WTC11 (cell line): ENCODE measurements around the gene PCGF5. TPM values are rescaled to one million over a fixed set of nuclear protein-coding genes. Genes with fewer than 3 reads are reported as not detected.
"Not testable (repeated sequence)": the region's sequence is repeated elsewhere in the genome, so short reads cannot be mapped to it uniquely, and the experiment has no call there.

Experiments used
- ATAC-seq: fragments of 200-7000 bp; cut with Tn5 transposase; 2 replicates; pipeline ENCODE4 v1.10.0; 2021; ENCODE audit warnings: mild to moderate bottlenecking, moderate library complexity
- CTCF ChIA-PET: fragments of 300-600 bp; sonication (Branson Sonifier 250); formaldehyde crosslinking; loops from one replicate; lab custom pipeline; 2021; ENCODE audit warnings: antibody characterized with exemption; lab: Charles Lee
- POLR2A ChIA-PET: fragments of 350-600 bp; sonication (Branson Sonifier 250); formaldehyde crosslinking; loops from one replicate; lab custom pipeline; 2021; ENCODE audit warnings: antibody characterized with exemption; lab: Charles Lee
- DNase-seq: peaks from one replicate; pipeline ENCODE4 v3.0.0; 2021; ENCODE audit warnings: low spot score
- H3K27ac Mint-ChIP-seq: 2 replicates; pipeline ENCODE4 v1.8.0; 2021; ENCODE audit warnings: mixed read lengths
- H3K27me3 Mint-ChIP-seq: 2 replicates; pipeline ENCODE4 v1.8.0; 2021; ENCODE audit warnings: low read depth, mild to moderate bottlenecking, moderate library complexity, mixed read lengths
- H3K36me3 Mint-ChIP-seq: 2 replicates; pipeline ENCODE4 v1.8.0; 2021; ENCODE audit warnings: mixed read lengths
- H3K4me1 Mint-ChIP-seq: 2 replicates; pipeline ENCODE4 v1.8.0; 2022; ENCODE audit warnings: mixed read lengths
- H3K4me3 Mint-ChIP-seq: 2 replicates; pipeline ENCODE4 v1.8.0; 2021; ENCODE audit warnings: mild to moderate bottlenecking, moderate library complexity, mixed read lengths
- H3K9me3 Mint-ChIP-seq: 2 replicates; pipeline ENCODE4 v1.8.0; 2021; ENCODE audit warnings: mixed read lengths
- ATF2 ChIP-seq: sonication (generic); formaldehyde crosslinking; IDR thresholded peaks from 2 replicates; pipeline ENCODE4 v1.8.1; 2022; ENCODE audit warnings: low read depth, missing genetic modification reagents, borderline replicate concordance
- ERG ChIP-seq: fragments of 250-450 bp; sonication (Bioruptor Pico); IDR thresholded peaks from 2 replicates; pipeline ENCODE4 v1.8.0; 2021; ENCODE audit warnings: mild to moderate bottlenecking
- ESRRA ChIP-seq: sonication (generic); formaldehyde crosslinking; IDR thresholded peaks from 2 replicates; pipeline ENCODE4 v1.8.1; 2022; ENCODE audit warnings: mild to moderate bottlenecking, missing genetic modification reagents, borderline replicate concordance
- FOXJ3 ChIP-seq: sonication (generic); formaldehyde crosslinking; IDR thresholded peaks from 2 replicates; pipeline ENCODE4 v1.9.0; 2021; ENCODE audit warnings: missing genetic modification reagents, mild to moderate bottlenecking, borderline replicate concordance
- JUN ChIP-seq: sonication (generic); formaldehyde crosslinking; IDR thresholded peaks from 2 replicates; pipeline ENCODE4 v1.8.0; 2023; ENCODE audit warnings: mild to moderate bottlenecking, missing genetic modification reagents
- MYBL2 ChIP-seq: sonication (generic); formaldehyde crosslinking; IDR thresholded peaks from 2 replicates; pipeline ENCODE4 v1.8.1; 2023; ENCODE audit warnings: mild to moderate bottlenecking, moderate library complexity, missing genetic modification reagents
- NR2C2 ChIP-seq: sonication (generic); formaldehyde crosslinking; IDR thresholded peaks from 2 replicates; pipeline ENCODE4 v1.8.0; 2022; ENCODE audit warnings: mild to moderate bottlenecking, missing genetic modification reagents
- NR3C1 ChIP-seq: sonication (generic); formaldehyde crosslinking; conservative IDR thresholded peaks from 2 replicates; pipeline ENCODE4 v1.8.1; 2023; ENCODE audit warnings: low read depth, mild to moderate bottlenecking, missing genetic modification reagents
- TEAD4 ChIP-seq: sonication (generic); formaldehyde crosslinking; IDR thresholded peaks from 2 replicates; pipeline ENCODE4 v1.8.0; 2022; ENCODE audit warnings: mild to moderate bottlenecking, missing genetic modification reagents
- ZNF219 ChIP-seq: sonication (generic); formaldehyde crosslinking; IDR thresholded peaks from 2 replicates; pipeline ENCODE4 v1.8.0; 2023; ENCODE audit warnings: missing genetic modification reagents, mild to moderate bottlenecking, borderline replicate concordance
- ZNF396 ChIP-seq: fragments of 250-450 bp; sonication (Bioruptor Pico); IDR thresholded peaks from 2 replicates; pipeline ENCODE4 v1.8.0; 2021; ENCODE audit warnings: mild to moderate bottlenecking, moderate library complexity, borderline replicate concordance
- total RNA-seq: library from RNA; stranded (reverse); gene quantifications from 3 replicates; pipeline ENCODE4 v1.2.3, GENCODE V29; 2021
- TF ChIP-seq, protein P1 (sequence below): sonication (generic); formaldehyde crosslinking; IDR thresholded peaks from 2 replicates; pipeline ENCODE4 v1.8.1; 2023; ENCODE audit warnings: mild to moderate bottlenecking, missing genetic modification reagents
- TF ChIP-seq, protein P2 (sequence below): fragments of 250-450 bp; sonication (Bioruptor Pico); IDR thresholded peaks from 2 replicates; pipeline ENCODE4 v1.9.0; 2021; ENCODE audit warnings: mild to moderate bottlenecking, borderline replicate concordance
- TF ChIP-seq, protein P3 (sequence below): fragments of 250-450 bp; sonication (Bioruptor Pico); IDR thresholded peaks from 2 replicates; pipeline ENCODE4 v1.9.0; 2021; ENCODE audit warnings: mild to moderate bottlenecking
- TF ChIP-seq, protein P4 (sequence below): sonication (generic); formaldehyde crosslinking; IDR thresholded peaks from 2 replicates; pipeline ENCODE4 v1.8.1; 2023; ENCODE audit warnings: mild to moderate bottlenecking, missing genetic modification reagents, moderate library complexity
- TF ChIP-seq, protein P5 (sequence below): sonication (generic); formaldehyde crosslinking; IDR thresholded peaks from 2 replicates; pipeline ENCODE4 v1.8.0; 2023; ENCODE audit warnings: mild to moderate bottlenecking, missing genetic modification reagents

The PCGF5 gene
- total RNA-seq, 1 experiment from 2014 or later: 5.2 TPM

GRCh38 chr10:91187156-91187555 lies 33.3 kb upstream of the PCGF5 start (continued):
- TF ChIP-seq MYBL2 (no peak), TEAD4 (CRISPR knock-in tag) (no peak), NR3C1 (CRISPR knock-in tag) (no peak)

- CTCF ChIA-PET, ATAC-seq, H3K4me3 Mint-ChIP-seq: not testable (repeated sequence)
Observed at GRCh38 chr10:91188010-91188409, 32.5 kb upstream of the PCGF5 start.

DNA sequence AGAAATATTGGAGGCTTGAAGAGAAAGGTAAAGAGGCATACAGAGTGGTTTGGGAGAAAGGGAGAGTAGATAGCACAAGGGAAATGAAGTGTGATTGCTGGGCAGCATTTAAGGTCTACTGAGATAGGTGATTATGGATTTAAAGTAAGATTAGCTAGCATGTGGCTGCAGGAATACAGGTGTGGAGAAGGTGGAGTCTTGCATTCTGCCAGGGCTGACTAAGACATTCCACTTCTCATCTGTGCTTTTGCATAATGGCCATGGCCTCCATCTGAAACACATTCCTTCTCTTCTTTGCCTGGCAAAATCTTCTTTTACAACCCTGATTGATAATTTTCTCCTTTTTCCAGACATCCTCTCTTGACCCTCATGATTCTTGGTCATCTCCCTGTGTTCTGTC lies 31.6 kb upstream of the PCGF5 start:
- ChIA-PET CTCF (no interaction called here), POLR2A (no interaction called here)
- Mint-ChIP-seq H3K27me3 (peaks cover 7% of the 10 kb centered on the region), H3K4me3 (no peak overlapping the region), H3K36me3 (no peaks in the 10 kb centered on the region), H3K4me1 (no peaks in the 10 kb centered on the region), H3K27ac (no peak overlapping the region), H3K9me3 (no peaks in the 10 kb centered on the region)
- no peak for DNase-seq
- no peak for ATAC-seq
- TF ChIP-seq, protein P1, sequence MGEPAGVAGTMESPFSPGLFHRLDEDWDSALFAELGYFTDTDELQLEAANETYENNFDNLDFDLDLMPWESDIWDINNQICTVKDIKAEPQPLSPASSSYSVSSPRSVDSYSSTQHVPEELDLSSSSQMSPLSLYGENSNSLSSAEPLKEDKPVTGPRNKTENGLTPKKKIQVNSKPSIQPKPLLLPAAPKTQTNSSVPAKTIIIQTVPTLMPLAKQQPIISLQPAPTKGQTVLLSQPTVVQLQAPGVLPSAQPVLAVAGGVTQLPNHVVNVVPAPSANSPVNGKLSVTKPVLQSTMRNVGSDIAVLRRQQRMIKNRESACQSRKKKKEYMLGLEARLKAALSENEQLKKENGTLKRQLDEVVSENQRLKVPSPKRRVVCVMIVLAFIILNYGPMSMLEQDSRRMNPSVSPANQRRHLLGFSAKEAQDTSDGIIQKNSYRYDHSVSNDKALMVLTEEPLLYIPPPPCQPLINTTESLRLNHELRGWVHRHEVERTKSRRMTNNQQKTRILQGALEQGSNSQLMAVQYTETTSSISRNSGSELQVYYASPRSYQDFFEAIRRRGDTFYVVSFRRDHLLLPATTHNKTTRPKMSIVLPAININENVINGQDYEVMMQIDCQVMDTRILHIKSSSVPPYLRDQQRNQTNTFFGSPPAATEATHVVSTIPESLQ (CRISPR knock-in tag): no peak
- TF ChIP-seq NR2C2 (CRISPR knock-in tag) (no peak), FOXJ3 (CRISPR knock-in tag) (no peak), ZNF219 (CRISPR knock-in tag) (no peak), ESRRA (CRISPR knock-in tag) (no peak), ERG (no peak), JUN (CRISPR knock-in tag) (no peak), MYBL2 (no peak), ZNF396 (CRISPR knock-in tag) (no peak), ATF2 (CRISPR knock-in tag) (no peak)
- TF ChIP-seq, protein P2, sequence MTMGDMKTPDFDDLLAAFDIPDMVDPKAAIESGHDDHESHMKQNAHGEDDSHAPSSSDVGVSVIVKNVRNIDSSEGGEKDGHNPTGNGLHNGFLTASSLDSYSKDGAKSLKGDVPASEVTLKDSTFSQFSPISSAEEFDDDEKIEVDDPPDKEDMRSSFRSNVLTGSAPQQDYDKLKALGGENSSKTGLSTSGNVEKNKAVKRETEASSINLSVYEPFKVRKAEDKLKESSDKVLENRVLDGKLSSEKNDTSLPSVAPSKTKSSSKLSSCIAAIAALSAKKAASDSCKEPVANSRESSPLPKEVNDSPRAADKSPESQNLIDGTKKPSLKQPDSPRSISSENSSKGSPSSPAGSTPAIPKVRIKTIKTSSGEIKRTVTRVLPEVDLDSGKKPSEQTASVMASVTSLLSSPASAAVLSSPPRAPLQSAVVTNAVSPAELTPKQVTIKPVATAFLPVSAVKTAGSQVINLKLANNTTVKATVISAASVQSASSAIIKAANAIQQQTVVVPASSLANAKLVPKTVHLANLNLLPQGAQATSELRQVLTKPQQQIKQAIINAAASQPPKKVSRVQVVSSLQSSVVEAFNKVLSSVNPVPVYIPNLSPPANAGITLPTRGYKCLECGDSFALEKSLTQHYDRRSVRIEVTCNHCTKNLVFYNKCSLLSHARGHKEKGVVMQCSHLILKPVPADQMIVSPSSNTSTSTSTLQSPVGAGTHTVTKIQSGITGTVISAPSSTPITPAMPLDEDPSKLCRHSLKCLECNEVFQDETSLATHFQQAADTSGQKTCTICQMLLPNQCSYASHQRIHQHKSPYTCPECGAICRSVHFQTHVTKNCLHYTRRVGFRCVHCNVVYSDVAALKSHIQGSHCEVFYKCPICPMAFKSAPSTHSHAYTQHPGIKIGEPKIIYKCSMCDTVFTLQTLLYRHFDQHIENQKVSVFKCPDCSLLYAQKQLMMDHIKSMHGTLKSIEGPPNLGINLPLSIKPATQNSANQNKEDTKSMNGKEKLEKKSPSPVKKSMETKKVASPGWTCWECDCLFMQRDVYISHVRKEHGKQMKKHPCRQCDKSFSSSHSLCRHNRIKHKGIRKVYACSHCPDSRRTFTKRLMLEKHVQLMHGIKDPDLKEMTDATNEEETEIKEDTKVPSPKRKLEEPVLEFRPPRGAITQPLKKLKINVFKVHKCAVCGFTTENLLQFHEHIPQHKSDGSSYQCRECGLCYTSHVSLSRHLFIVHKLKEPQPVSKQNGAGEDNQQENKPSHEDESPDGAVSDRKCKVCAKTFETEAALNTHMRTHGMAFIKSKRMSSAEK (CRISPR knock-in tag): no peak
- TF ChIP-seq, protein P3, sequence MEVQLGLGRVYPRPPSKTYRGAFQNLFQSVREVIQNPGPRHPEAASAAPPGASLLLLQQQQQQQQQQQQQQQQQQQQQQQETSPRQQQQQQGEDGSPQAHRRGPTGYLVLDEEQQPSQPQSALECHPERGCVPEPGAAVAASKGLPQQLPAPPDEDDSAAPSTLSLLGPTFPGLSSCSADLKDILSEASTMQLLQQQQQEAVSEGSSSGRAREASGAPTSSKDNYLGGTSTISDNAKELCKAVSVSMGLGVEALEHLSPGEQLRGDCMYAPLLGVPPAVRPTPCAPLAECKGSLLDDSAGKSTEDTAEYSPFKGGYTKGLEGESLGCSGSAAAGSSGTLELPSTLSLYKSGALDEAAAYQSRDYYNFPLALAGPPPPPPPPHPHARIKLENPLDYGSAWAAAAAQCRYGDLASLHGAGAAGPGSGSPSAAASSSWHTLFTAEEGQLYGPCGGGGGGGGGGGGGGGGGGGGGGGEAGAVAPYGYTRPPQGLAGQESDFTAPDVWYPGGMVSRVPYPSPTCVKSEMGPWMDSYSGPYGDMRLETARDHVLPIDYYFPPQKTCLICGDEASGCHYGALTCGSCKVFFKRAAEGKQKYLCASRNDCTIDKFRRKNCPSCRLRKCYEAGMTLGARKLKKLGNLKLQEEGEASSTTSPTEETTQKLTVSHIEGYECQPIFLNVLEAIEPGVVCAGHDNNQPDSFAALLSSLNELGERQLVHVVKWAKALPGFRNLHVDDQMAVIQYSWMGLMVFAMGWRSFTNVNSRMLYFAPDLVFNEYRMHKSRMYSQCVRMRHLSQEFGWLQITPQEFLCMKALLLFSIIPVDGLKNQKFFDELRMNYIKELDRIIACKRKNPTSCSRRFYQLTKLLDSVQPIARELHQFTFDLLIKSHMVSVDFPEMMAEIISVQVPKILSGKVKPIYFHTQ (CRISPR knock-in tag): no peak
- TF ChIP-seq, protein P4, sequence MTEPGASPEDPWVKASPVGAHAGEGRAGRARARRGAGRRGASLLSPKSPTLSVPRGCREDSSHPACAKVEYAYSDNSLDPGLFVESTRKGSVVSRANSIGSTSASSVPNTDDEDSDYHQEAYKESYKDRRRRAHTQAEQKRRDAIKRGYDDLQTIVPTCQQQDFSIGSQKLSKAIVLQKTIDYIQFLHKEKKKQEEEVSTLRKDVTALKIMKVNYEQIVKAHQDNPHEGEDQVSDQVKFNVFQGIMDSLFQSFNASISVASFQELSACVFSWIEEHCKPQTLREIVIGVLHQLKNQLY (CRISPR knock-in tag): no peak
- TF ChIP-seq, protein P5, sequence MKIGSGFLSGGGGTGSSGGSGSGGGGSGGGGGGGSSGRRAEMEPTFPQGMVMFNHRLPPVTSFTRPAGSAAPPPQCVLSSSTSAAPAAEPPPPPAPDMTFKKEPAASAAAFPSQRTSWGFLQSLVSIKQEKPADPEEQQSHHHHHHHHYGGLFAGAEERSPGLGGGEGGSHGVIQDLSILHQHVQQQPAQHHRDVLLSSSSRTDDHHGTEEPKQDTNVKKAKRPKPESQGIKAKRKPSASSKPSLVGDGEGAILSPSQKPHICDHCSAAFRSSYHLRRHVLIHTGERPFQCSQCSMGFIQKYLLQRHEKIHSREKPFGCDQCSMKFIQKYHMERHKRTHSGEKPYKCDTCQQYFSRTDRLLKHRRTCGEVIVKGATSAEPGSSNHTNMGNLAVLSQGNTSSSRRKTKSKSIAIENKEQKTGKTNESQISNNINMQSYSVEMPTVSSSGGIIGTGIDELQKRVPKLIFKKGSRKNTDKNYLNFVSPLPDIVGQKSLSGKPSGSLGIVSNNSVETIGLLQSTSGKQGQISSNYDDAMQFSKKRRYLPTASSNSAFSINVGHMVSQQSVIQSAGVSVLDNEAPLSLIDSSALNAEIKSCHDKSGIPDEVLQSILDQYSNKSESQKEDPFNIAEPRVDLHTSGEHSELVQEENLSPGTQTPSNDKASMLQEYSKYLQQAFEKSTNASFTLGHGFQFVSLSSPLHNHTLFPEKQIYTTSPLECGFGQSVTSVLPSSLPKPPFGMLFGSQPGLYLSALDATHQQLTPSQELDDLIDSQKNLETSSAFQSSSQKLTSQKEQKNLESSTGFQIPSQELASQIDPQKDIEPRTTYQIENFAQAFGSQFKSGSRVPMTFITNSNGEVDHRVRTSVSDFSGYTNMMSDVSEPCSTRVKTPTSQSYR (CRISPR knock-in tag): no peak

More at GRCh38 chr10:91188010-91188409, 32.5 kb upstream of the PCGF5 start:
- POLR2A ChIA-PET, H3K4me1 Mint-ChIP-seq, DNase-seq, H3K9me3 Mint-ChIP-seq, H3K27ac Mint-ChIP-seq, H3K36me3 Mint-ChIP-seq: not testable (repeated sequence)
- H3K27me3 Mint-ChIP-seq: peaks cover 14% of the 10 kb centered on the region
